Measurements from ENCODE around the gene RPS8. TPM values are rescaled to one million over a fixed set of nuclear protein-coding genes. Genes with fewer than 3 reads are reported as not detected.

RPS8 gene
- total and polyA plus RNA-seq, 8 donors: 322 to 3,429 (median 2,146) TPM

- no peak for DNase-seq
- no peak for TF ChIP-seq CTCF (IDR thresholded peaks at IDR 0.05)
- no peak for TF ChIP-seq EP300 (IDR thresholded peaks at IDR 0.05)
- TF ChIP-seq POLR2AphosphoS5 (IDR thresholded peaks at IDR 0.05): no peak
- no peak for TF ChIP-seq POLR2A (IDR thresholded peaks at IDR 0.05)
- Histone ChIP-seq H3K36me3 (no peaks in the 10 kb centered on the region), H3K4me1 (peaks cover 21 to 50% (median 36%) of the 10 kb centered on the region in 4 donors), H3K27me3 (no peaks in the 10 kb centered on the region), H3K9me3 (no peaks in the 10 kb centered on the region), H3K27ac (peak overlapping the region in 1 of 5 donors; percentile 96), H3K4me3 (no peak overlapping the region)
- intact Hi-C loops (cut with DNase I; ENCODE audit: low total_unique reads): no loop called here
- 93 to 96% (median 95%) methylated on average over 11 of the region's 11 CpGs for WGBS, 5 donors
Observed at GRCh38 chr1:44817771-44818495, 42.6 kb downstream of the RPS8 start.

GRCh38 chr1:44819196-44819607 is 43.9 kb downstream of the RPS8 start:
- H3K27ac ChIP-seq: peak overlapping the region; percentile 89 to 96 (median 91)
- H3K36me3 ChIP-seq: no peaks in the 10 kb centered on the region
- peak in 1 of 2 donors; percentile 55 for DNase-seq
- H3K4me3 ChIP-seq: peak overlapping the region; percentile 46 to 58 (median 51)
- H3K27me3 ChIP-seq: no peaks in the 10 kb centered on the region
- 0 to 4% (median 0%) methylated on average over 13 of the region's 13 CpGs for WGBS, 5 donors
- H3K4me1 ChIP-seq: peaks cover 15 to 40% (median 29%) of the 10 kb centered on the region in 4 donors
- no peaks in the 10 kb centered on the region for H3K9me3 ChIP-seq
- TF ChIP-seq POLR2AphosphoS5 (IDR thresholded peaks at IDR 0.05) (no peak), EP300 (IDR thresholded peaks at IDR 0.05) (no peak), CTCF (IDR thresholded peaks at IDR 0.05) (no peak), POLR2A (IDR thresholded peaks at IDR 0.05) (no peak)
- intact Hi-C loops (cut with DNase I; ENCODE audit: low total_unique reads): no loop called here

- Histone ChIP-seq H3K36me3 (no peaks in the 10 kb centered on the region), H3K4me3 (peak overlapping the region; percentile 46 to 58 (median 51)), H3K27ac (peak overlapping the region; percentile 89 to 96 (median 91)), H3K9me3 (no peaks in the 10 kb centered on the region), H3K4me1 (peaks cover 15 to 35% (median 24%) of the 10 kb centered on the region in 4 donors), H3K27me3 (no peaks in the 10 kb centered on the region)
- DNase-seq: peak; percentile 79 to 92
- intact Hi-C loops (cut with DNase I; ENCODE audit: low total_unique reads): no loop called here
- no peak for TF ChIP-seq EP300 (IDR thresholded peaks at IDR 0.05)
- peak; percentile 12 to 99 (median 97) for TF ChIP-seq POLR2AphosphoS5 (IDR thresholded peaks at IDR 0.05)
- TF ChIP-seq POLR2A (IDR thresholded peaks at IDR 0.05): peak in 2 of 4 donors; percentile 81 to 96
- 0 to 7% (median 1%) methylated on average over 33 of the region's 33 CpGs for WGBS, 5 donors
Observed at GRCh38 chr1:44819608-44820327, 44.4 kb downstream of the RPS8 start.

- TF ChIP-seq EP300 (IDR thresholded peaks at IDR 0.05) (no peak), CTCF (IDR thresholded peaks at IDR 0.05) (peak in 1 of 7 experiments; percentile 6)
- Histone ChIP-seq H3K27me3 (no peaks in the 10 kb centered on the region), H3K9me3 (no peaks in the 10 kb centered on the region), H3K4me1 (peaks cover 15 to 29% (median 23%) of the 10 kb centered on the region in 4 donors), H3K36me3 (no peaks in the 10 kb centered on the region), H3K27ac (peak overlapping the region; percentile 86 to 96 (median 91)), H3K4me3 (peak overlapping the region; percentile 46 to 58 (median 51))
- DNase-seq: no peak
- intact Hi-C loops (cut with DNase I; ENCODE audit: low total_unique reads): no loop called here
- 25 to 35% (median 26%) methylated on average over 20 to 25 of the region's 25 CpGs for WGBS, 5 donors
Observed at GRCh38 chr1:44820328-44821239, 45.2 kb downstream of the RPS8 start.
